Gastroesophageal sphincter (tissue), 4 donors: ENCODE measurements around the gene TSTD2. TPM values are rescaled to one million over a fixed set of nuclear protein-coding genes. Genes with fewer than 3 reads are reported as not detected.

ENCODE experiments used
- ATAC-seq: fragments of 150-250 bp; one replicate; pipeline ENCODE4 v1.9.1; 2016; ENCODE audit warnings: mild to moderate bottlenecking, moderate library complexity
- H3K27ac ChIP-seq, 4 donors: fragments of 200-600 bp; sonication (generic) in 3 of 4; 1 replicate in 3 of 4; 2 replicates in 1 of 4; pipeline ENCODE4 v1.5.1; 2016 to 2019
- H3K27me3 ChIP-seq: fragments of 200-600 bp; sonication (generic); one replicate; pipeline ENCODE4 v1.5.1; 2019
- H3K36me3 ChIP-seq, 2 donors: fragments of 200-600 bp; sonication (generic); one replicate each; pipeline ENCODE4 v1.5.1; 2019; ENCODE audit warnings: control low read depth in 1 of 2
- H3K4me1 ChIP-seq, 3 donors: fragments of 200-600 bp; sonication (generic); 1 replicate in 2 of 3; 2 replicates in 1 of 3; pipeline ENCODE4 v1.5.1; 2016 to 2019; ENCODE audit warnings: control low read depth in 2 of 3
- H3K4me3 ChIP-seq, 2 donors: fragments of 200-600 bp; sonication (generic); one replicate each; pipeline ENCODE4 v1.5.1; 2019; ENCODE audit warnings: mild to moderate bottlenecking in 1 of 2, moderate library complexity in 1 of 2
- H3K9me3 ChIP-seq, 3 donors: fragments of 200-600 bp; sonication (generic); one replicate each; pipeline ENCODE4 v1.5.1; 2017 to 2019; ENCODE audit warnings: control low read depth in 2 of 3
- EP300 ChIP-seq: sonication (generic); formaldehyde crosslinking; IDR thresholded peaks from one replicate; pipeline ENCODE4 v1.6.1; 2017; ENCODE audit warnings: antibody characterized with exemption, mild to moderate bottlenecking
- POLR2A ChIP-seq, 2 donors: fragments of 450-650 bp; IDR thresholded peaks; one replicate each; pipeline ENCODE4 v1.6.1; 2017; ENCODE audit warnings: antibody characterized with exemption in 2 of 2, mild to moderate bottlenecking in 2 of 2, moderate library complexity in 1 of 2
- POLR2AphosphoS5 ChIP-seq: sonication (generic); formaldehyde crosslinking; IDR thresholded peaks from one replicate; pipeline ENCODE4 v1.6.1; 2017; ENCODE audit warnings: antibody characterized with exemption
- WGBS, 2 donors: methylation state at CpG; one replicate each; pipeline ENCODE4 v1.1.5; 2018; ENCODE audit warnings: low coverage in 1 of 2; 5-methylcytosine and 5-hydroxymethylcytosine counted together
- total RNA-seq, 4 donors: library from RNA; depleted of rRNA; stranded (reverse); fragments of >200 nt; gene quantifications; one replicate each; pipeline ENCODE4 v1.1.0, GENCODE V29; 2016
- TF ChIP-seq, protein P1 (sequence below), 4 experiments: fragments of 200-600 bp in 2 of 4; fragments of 450-650 bp in 2 of 4; sonication (generic) in 1 of 4; IDR thresholded peaks; one replicate each; pipeline ENCODE4 v1.5.1; 2017 to 2019; ENCODE audit warnings: antibody characterized with exemption in 4 of 4, mild to moderate bottlenecking in 2 of 4, moderate library complexity in 2 of 4

TSTD2 gene
- total RNA-seq, 4 donors from 2014 or later = 20.0 to 33.8 (median 30.8) TPM

- no peaks in the 10 kb centered on the region for H3K27me3 ChIP-seq
- H3K36me3 ChIP-seq = peaks cover 0 to 29% of the 10 kb centered on the region in 2 donors
- H3K4me1 ChIP-seq = peaks cover 22 to 55% (median 24%) of the 10 kb centered on the region in 3 donors
- H3K9me3 ChIP-seq = no peaks in the 10 kb centered on the region
- peak overlapping the region in 3 of 4 donors; percentile 90 to 98 (median 93) for H3K27ac ChIP-seq
- no peak for ATAC-seq
- no peak overlapping the region for H3K4me3 ChIP-seq
- TF ChIP-seq POLR2A (IDR thresholded peaks at IDR 0.05) (no peak), EP300 (no peak), POLR2AphosphoS5 (no peak)
- TF ChIP-seq, protein P1, sequence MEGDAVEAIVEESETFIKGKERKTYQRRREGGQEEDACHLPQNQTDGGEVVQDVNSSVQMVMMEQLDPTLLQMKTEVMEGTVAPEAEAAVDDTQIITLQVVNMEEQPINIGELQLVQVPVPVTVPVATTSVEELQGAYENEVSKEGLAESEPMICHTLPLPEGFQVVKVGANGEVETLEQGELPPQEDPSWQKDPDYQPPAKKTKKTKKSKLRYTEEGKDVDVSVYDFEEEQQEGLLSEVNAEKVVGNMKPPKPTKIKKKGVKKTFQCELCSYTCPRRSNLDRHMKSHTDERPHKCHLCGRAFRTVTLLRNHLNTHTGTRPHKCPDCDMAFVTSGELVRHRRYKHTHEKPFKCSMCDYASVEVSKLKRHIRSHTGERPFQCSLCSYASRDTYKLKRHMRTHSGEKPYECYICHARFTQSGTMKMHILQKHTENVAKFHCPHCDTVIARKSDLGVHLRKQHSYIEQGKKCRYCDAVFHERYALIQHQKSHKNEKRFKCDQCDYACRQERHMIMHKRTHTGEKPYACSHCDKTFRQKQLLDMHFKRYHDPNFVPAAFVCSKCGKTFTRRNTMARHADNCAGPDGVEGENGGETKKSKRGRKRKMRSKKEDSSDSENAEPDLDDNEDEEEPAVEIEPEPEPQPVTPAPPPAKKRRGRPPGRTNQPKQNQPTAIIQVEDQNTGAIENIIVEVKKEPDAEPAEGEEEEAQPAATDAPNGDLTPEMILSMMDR (IDR thresholded peaks at IDR 0.05) = no peak
- 77% methylated on average over 2 to 4 of the region's 6 CpGs for WGBS, 2 donors
Measured at GRCh38 chr9:97554566-97555075, 78.5 kb downstream of the TSTD2 start.

- Histone ChIP-seq H3K4me1 (peaks cover 17 to 47% (median 21%) of the 10 kb centered on the region in 3 donors), H3K27ac (peak overlapping the region in 2 of 4 donors; percentile 25 to 90)
- 79% methylated on average over 5 of the region's 5 CpGs; no CpG with 5 or more reads in 1 of the 2 donors for WGBS, 2 donors
Measured at GRCh38 chr9:97553841-97554240, 79.3 kb downstream of the TSTD2 start.

GRCh38 chr9:97553141-97553540, 80.0 kb downstream of the TSTD2 start:
- H3K4me1 ChIP-seq = peaks cover 10 to 40% (median 15%) of the 10 kb centered on the region in 3 donors
- no peak for ATAC-seq
- no peaks in the 10 kb centered on the region for H3K27me3 ChIP-seq
- peaks cover 0 to 44% of the 10 kb centered on the region in 2 donors for H3K36me3 ChIP-seq
- no peaks in the 10 kb centered on the region for H3K9me3 ChIP-seq
- no peak for TF ChIP-seq POLR2A (IDR thresholded peaks at IDR 0.05)
- TF ChIP-seq, protein P1 (IDR thresholded peaks at IDR 0.05) = no peak
- TF ChIP-seq EP300 = no peak
- WGBS, 2 donors = 93% methylated on average over 3 of the region's 6 CpGs; no CpG with 5 or more reads in 1 of the 2 donors
- H3K4me3 ChIP-seq = no peak overlapping the region
- H3K27ac ChIP-seq = no peak overlapping the region

More at GRCh38 chr9:97553841-97554240, 79.3 kb downstream of the TSTD2 start:
- Histone ChIP-seq H3K9me3 (no peaks in the 10 kb centered on the region), H3K4me3 (no peak overlapping the region), H3K27me3 (no peaks in the 10 kb centered on the region), H3K36me3 (peaks cover 0 to 37% of the 10 kb centered on the region in 2 donors)
- ATAC-seq = no peak
- no peak for TF ChIP-seq EP300
- no peak for TF ChIP-seq POLR2A (IDR thresholded peaks at IDR 0.05)
- TF ChIP-seq, protein P1 (IDR thresholded peaks at IDR 0.05) = no peak
- no peak for TF ChIP-seq POLR2AphosphoS5

DNA sequence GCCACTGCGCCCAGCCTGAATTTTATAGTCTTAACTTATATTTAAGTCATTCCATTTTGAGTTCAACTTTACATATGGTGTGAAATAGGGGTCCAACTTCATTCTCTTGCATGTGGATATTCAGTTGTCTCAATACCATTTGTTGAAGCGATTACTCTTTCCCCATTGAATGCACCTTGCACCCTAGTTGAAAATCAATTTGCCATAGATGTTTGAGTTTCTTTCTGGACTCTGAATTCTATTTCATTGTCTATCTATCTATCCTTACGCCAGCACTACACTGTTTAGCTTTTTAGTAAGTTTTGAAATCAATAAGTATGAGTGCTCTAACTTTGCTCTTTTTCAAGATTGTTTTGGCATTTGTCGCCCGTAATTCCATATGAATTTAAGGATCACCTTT, 81.9 kb downstream of the TSTD2 start:
- Histone ChIP-seq H3K36me3 (peaks cover 0 to 62% of the 10 kb centered on the region in 2 donors), H3K27ac (no peak overlapping the region), H3K4me3 (no peak overlapping the region), H3K9me3 (no peaks in the 10 kb centered on the region), H3K4me1 (peaks cover 0 to 29% (median 2%) of the 10 kb centered on the region in 3 donors), H3K27me3 (no peaks in the 10 kb centered on the region)
- WGBS, 2 donors = 77 to 95% methylated on average over 2 to 5 of the region's 5 CpGs
- ATAC-seq = no peak
- TF ChIP-seq EP300 = no peak
- TF ChIP-seq, protein P1 (IDR thresholded peaks at IDR 0.05) = no peak
- TF ChIP-seq POLR2AphosphoS5 = no peak
- no peak for TF ChIP-seq POLR2A (IDR thresholded peaks at IDR 0.05)

DNA sequence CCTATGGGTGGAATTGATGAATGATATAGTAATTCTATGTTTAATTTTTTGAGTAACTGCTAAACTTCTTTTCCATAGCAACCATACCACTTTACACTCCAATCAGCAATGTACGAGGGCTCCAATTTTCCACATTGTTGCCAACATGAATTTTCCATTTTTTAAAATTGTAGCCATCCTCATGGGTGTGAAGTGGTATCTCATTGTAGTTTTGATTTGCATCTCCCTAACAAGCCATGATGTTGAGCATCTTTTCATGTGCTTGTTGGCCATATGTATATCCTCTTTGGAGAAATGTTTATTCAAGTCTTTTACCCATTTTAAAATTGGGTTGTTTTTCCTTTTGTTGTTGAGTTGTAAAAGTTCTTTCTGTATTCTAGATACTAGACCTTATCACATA, 82.8 kb downstream of the TSTD2 start:
- peaks cover 0 to 62% of the 10 kb centered on the region in 2 donors for H3K36me3 ChIP-seq
- 50 to 71% methylated on average over 1 of the region's 1 CpG for WGBS, 2 donors
- H3K27me3 ChIP-seq = no peaks in the 10 kb centered on the region
- TF ChIP-seq POLR2AphosphoS5 (no peak), POLR2A (IDR thresholded peaks at IDR 0.05) (no peak)
- TF ChIP-seq, protein P1 (IDR thresholded peaks at IDR 0.05) = no peak
- no peak overlapping the region for H3K4me3 ChIP-seq
- H3K4me1 ChIP-seq = peaks cover 0 to 29% (median 0%) of the 10 kb centered on the region in 3 donors
- no peak for ATAC-seq
- H3K27ac ChIP-seq = no peak overlapping the region
- no peaks in the 10 kb centered on the region for H3K9me3 ChIP-seq
